ENCODE measurements around the gene ZCCHC7.
"Not testable (repeated sequence)": the region's sequence is repeated elsewhere in the genome, so short reads cannot be mapped to it uniquely, and the experiment has no call there.

Gene ZCCHC7

DNA sequence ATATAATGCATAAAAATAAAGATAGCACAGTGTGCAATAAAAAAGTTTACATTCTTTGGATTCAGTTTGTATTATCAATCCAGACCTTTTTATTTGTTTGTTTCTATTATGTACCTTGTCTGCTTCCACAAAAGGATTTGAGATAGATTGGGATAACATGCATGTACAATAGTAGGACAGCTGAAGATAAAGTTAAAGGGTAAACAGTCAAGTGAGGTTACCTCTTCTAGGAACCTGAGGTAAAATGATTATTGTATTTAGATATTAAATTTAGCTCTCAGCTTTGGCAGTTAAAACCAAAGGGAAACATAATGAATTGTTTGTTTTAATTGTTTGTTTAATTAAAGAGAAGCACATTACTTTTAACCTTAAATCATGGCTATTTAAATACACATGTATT, 81.7 kb downstream of the ZCCHC7 start:
- no peak overlapping the region for H3K4me2 ChIP-seq (ENCODE audit: insufficient read depth, low read length)
- no peak overlapping the region for H3K9ac ChIP-seq (ENCODE audit: low read depth, low read length)
- ATAC-seq (ENCODE audit: insufficient read depth, low read depth) (no peak), DNase-seq (no peak)
- H2AFZ ChIP-seq (ENCODE audit: low read depth, low read length) = no peak overlapping the region
- H4K20me1 ChIP-seq (ENCODE audit: insufficient read depth, low read length) = no peaks in the 10 kb centered on the region
- no peaks in the 10 kb centered on the region for H3K27me3 ChIP-seq (ENCODE audit: insufficient read depth, low read length, poor library complexity)
- TF ChIP-seq, protein P1, sequence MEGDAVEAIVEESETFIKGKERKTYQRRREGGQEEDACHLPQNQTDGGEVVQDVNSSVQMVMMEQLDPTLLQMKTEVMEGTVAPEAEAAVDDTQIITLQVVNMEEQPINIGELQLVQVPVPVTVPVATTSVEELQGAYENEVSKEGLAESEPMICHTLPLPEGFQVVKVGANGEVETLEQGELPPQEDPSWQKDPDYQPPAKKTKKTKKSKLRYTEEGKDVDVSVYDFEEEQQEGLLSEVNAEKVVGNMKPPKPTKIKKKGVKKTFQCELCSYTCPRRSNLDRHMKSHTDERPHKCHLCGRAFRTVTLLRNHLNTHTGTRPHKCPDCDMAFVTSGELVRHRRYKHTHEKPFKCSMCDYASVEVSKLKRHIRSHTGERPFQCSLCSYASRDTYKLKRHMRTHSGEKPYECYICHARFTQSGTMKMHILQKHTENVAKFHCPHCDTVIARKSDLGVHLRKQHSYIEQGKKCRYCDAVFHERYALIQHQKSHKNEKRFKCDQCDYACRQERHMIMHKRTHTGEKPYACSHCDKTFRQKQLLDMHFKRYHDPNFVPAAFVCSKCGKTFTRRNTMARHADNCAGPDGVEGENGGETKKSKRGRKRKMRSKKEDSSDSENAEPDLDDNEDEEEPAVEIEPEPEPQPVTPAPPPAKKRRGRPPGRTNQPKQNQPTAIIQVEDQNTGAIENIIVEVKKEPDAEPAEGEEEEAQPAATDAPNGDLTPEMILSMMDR (IDR thresholded peaks at IDR 0.05; ENCODE audit: borderline replicate concordance, extremely low read depth, low read length, poor library complexity, severe bottlenecking) = no peak
- no peak for TF ChIP-seq EZH2 (IDR thresholded peaks at IDR 0.05; ENCODE audit: borderline replicate concordance, low read depth, low read length, severe bottlenecking)
- H3K4me1 ChIP-seq (ENCODE audit: insufficient read depth, low read length) = peaks cover 40% of the 10 kb centered on the region
- no peak overlapping the region for H3K27ac ChIP-seq (ENCODE audit: low read length)
- peaks cover 37% of the 10 kb centered on the region for H3K79me2 ChIP-seq (ENCODE audit: insufficient read depth, low read length)
- no peaks in the 10 kb centered on the region for H3K9me3 ChIP-seq (ENCODE audit: insufficient read depth, low read length, severe bottlenecking)
- H3K36me3 ChIP-seq (ENCODE audit: insufficient read depth, low read length) = peaks cover 9% of the 10 kb centered on the region; the same call in 1 of the 2 replicates
- H3K4me3 ChIP-seq (ENCODE audit: low read depth in 1 of 2, low read length in 2 of 2) = no peak overlapping the region

DNA sequence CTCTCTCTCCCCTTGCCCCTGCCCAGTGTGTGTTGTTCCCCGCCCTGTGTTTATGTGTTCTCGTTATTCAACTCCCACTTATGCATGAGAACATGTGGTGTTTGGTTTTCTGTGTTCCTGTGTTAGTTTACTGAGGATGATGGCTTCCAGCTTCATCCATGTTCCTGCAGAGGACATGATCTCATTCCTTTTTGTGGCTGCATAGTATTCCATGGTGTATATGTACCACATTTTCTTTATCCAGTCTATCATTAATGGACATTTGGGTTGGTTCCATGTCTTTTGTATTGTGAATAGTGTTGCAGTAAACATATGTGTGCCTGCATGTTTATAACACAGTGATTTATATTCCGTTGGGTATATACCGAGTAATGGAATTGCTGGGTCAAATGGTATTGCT, 83.1 kb downstream of the ZCCHC7 start:
- not testable (repeated sequence) for H3K4me2 ChIP-seq (ENCODE audit: insufficient read depth, low read length); DNase-seq; H3K9ac ChIP-seq (ENCODE audit: low read depth, low read length); ATAC-seq (ENCODE audit: insufficient read depth, low read depth); H2AFZ ChIP-seq (ENCODE audit: low read depth, low read length); H3K4me3 ChIP-seq (ENCODE audit: low read depth in 1 of 2, low read length in 2 of 2); H3K27me3 ChIP-seq (ENCODE audit: insufficient read depth, low read length, poor library complexity); H3K9me3 ChIP-seq (ENCODE audit: insufficient read depth, low read length, severe bottlenecking); H3K27ac ChIP-seq (ENCODE audit: low read length); H4K20me1 ChIP-seq (ENCODE audit: insufficient read depth, low read length)
- Histone ChIP-seq H3K79me2 (ENCODE audit: insufficient read depth, low read length) (peaks cover 32% of the 10 kb centered on the region), H3K36me3 (ENCODE audit: insufficient read depth, low read length) (peaks cover 15% of the 10 kb centered on the region; the same call in 1 of the 2 replicates), H3K4me1 (ENCODE audit: insufficient read depth, low read length) (peaks cover 27% of the 10 kb centered on the region)

DNA sequence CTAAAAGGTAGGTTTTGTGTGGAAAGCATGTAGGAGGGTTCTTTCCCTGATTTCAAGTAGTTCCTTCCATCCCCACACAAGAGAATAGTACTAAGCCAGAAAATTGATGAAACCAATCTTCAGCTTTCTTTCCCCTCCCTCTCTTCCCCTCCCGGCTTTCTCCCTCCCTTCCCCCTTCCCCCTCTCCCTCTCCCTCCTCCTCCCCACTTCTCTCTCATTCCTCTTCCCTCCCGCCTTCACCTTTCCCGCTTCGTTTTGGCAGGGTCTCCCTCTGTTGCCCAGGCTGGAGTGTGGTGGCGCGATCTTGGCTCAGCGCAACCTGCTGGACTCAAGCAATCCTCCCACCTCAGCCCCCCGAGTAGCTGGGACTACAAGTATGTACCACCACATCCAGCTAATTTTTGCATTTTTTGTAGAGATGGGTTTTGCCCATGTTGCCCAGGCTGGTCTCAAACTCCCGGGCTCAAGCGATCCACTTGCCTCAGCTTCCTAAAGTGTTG, 85.8 kb downstream of the ZCCHC7 start:
- Histone ChIP-seq H3K9ac (ENCODE audit: low read depth, low read length) (no peak overlapping the region), H4K20me1 (ENCODE audit: insufficient read depth, low read length) (no peaks in the 10 kb centered on the region; the same call in 1 of the 2 replicates), H3K36me3 (ENCODE audit: insufficient read depth, low read length) (peaks cover 17% of the 10 kb centered on the region; the same call in 1 of the 2 replicates), H3K79me2 (ENCODE audit: insufficient read depth, low read length) (peaks cover 28% of the 10 kb centered on the region), H3K27ac (ENCODE audit: low read length) (no peak overlapping the region), H3K9me3 (ENCODE audit: insufficient read depth, low read length, severe bottlenecking) (no peaks in the 10 kb centered on the region), H3K27me3 (ENCODE audit: insufficient read depth, low read length, poor library complexity) (no peaks in the 10 kb centered on the region), H3K4me2 (ENCODE audit: insufficient read depth, low read length) (no peak overlapping the region), H3K4me1 (ENCODE audit: insufficient read depth, low read length) (peaks cover 5% of the 10 kb centered on the region; the same call in 1 of the 2 replicates), H3K4me3 (ENCODE audit: low read depth in 1 of 2, low read length in 2 of 2) (no peak overlapping the region), H2AFZ (ENCODE audit: low read depth, low read length) (no peak overlapping the region)
- DNase-seq (no peak), ATAC-seq (ENCODE audit: insufficient read depth, low read depth) (no peak)
- TF ChIP-seq, protein P1 (IDR thresholded peaks at IDR 0.05; ENCODE audit: borderline replicate concordance, extremely low read depth, low read length, poor library complexity, severe bottlenecking) = no peak
- no peak for TF ChIP-seq EZH2 (IDR thresholded peaks at IDR 0.05; ENCODE audit: borderline replicate concordance, low read depth, low read length, severe bottlenecking)

DNA sequence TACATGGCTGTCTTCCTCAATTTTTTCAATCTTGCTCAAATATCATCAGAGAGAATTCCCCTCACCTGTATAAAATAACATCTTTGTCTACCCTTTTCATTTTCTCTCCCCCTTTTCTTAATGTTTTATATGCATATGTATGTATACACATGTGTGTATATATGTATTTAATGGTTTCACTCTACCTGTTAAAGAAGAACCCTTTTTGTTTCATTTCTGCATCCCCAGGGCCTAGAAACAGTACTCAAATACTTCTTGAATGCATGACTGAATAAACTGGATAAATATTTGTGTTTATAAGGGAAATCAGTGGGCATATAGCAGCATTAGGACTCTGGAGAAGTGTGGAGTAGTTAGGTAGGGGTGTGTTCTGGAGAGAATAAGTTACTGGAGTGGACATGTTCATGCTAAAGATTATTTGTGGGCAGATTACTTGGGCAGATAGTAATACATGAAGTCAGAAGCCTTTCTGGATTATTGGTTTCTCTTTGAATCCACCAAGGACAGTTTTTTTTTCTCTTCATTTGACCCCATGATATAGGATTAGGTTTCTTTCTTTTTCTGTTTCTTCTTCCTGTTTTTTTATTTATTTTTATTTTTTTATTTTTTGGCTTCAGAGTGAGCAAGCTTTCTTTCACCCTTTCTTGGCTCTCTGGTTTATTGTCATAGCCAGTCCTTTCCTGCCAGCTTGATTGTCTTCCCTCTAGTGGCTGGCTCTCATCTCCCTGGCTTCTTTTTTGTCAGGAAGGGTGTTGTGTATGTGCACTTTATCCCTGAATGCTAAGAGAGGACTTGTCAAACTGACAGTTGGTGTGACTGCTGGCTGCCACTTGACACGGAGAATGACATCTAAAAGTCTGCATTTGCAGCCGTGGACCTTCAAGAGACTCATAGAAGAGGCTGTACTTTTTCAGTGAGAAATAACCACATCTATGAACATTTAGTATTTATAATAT, 89.3 kb downstream of the ZCCHC7 start:
- peaks cover 13% of the 10 kb centered on the region; the same call in 1 of the 2 replicates for H3K36me3 ChIP-seq (ENCODE audit: insufficient read depth, low read length)
- no peaks in the 10 kb centered on the region for H3K4me1 ChIP-seq (ENCODE audit: insufficient read depth, low read length)
- no peak for DNase-seq
- no peak for ATAC-seq (ENCODE audit: insufficient read depth, low read depth)
- H3K27ac ChIP-seq (ENCODE audit: low read length) = peak overlapping the region; percentile 31
- no peaks in the 10 kb centered on the region for H3K27me3 ChIP-seq (ENCODE audit: insufficient read depth, low read length, poor library complexity)
- H3K4me2 ChIP-seq (ENCODE audit: insufficient read depth, low read length) = no peak overlapping the region
- no peaks in the 10 kb centered on the region for H3K9me3 ChIP-seq (ENCODE audit: insufficient read depth, low read length, severe bottlenecking)
- no peaks in the 10 kb centered on the region; the same call in 1 of the 2 replicates for H4K20me1 ChIP-seq (ENCODE audit: insufficient read depth, low read length)
- no peak overlapping the region for H3K9ac ChIP-seq (ENCODE audit: low read depth, low read length)
- H3K79me2 ChIP-seq (ENCODE audit: insufficient read depth, low read length) = peaks cover 16% of the 10 kb centered on the region; the same call in 1 of the 2 replicates
- TF ChIP-seq, protein P1 (IDR thresholded peaks at IDR 0.05; ENCODE audit: borderline replicate concordance, extremely low read depth, low read length, poor library complexity, severe bottlenecking) = peak; percentile 13
- TF ChIP-seq EZH2 (IDR thresholded peaks at IDR 0.05; ENCODE audit: borderline replicate concordance, low read depth, low read length, severe bottlenecking) = no peak
- H2AFZ ChIP-seq (ENCODE audit: low read depth, low read length) = no peak overlapping the region
- no peak overlapping the region for H3K4me3 ChIP-seq (ENCODE audit: low read depth in 1 of 2, low read length in 2 of 2)

Data from DND-41 (cell line).